NCI-H524 treated with DMSO at 0.1 percent for 48 hours (cell line): ENCODE results near the gene NCK1.
"Not testable (repeated sequence)": the region's sequence is repeated elsewhere in the genome, so short reads cannot be mapped to it uniquely, and the experiment has no call there.

Experiments used
- DNase-seq: peaks from one replicate; lab custom pipeline; 2025; lab: John Stamatoyannopoulos, UW

The NCK1 gene

GRCh38 chr3:136862617-136863322, 762 bp downstream of the NCK1 start:
- peak; percentile 53 for DNase-seq

- DNase-seq = no peak
Measured at GRCh38 chr3:136869282-136869681, 7.3 kb downstream of the NCK1 start.

- DNase-seq = not testable (repeated sequence)
Measured at GRCh38 chr3:136872258-136872657, 10.2 kb downstream of the NCK1 start.

DNA sequence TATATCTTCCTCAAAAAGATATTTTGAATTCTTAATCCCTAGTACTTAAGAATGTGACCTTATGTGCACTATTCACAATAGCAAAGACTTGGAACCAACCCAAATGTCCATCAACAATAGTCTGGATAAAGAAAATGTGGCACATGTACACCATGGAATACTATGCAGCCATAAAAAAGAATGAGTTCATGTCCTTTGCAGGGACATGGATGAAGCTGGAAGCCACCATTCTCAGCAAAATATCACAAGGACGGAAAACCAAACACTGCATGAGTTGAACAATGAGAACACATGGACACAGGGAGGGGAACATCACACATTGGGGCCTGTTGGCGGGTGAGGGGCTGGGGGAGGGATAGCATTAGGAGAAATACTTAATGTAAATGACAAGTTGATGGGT, 17.5 kb downstream of the NCK1 start:
- DNase-seq = not testable (repeated sequence)

GRCh38 chr3:136882571-136882970, 20.6 kb downstream of the NCK1 start:
- DNase-seq = peak; percentile 42

DNA sequence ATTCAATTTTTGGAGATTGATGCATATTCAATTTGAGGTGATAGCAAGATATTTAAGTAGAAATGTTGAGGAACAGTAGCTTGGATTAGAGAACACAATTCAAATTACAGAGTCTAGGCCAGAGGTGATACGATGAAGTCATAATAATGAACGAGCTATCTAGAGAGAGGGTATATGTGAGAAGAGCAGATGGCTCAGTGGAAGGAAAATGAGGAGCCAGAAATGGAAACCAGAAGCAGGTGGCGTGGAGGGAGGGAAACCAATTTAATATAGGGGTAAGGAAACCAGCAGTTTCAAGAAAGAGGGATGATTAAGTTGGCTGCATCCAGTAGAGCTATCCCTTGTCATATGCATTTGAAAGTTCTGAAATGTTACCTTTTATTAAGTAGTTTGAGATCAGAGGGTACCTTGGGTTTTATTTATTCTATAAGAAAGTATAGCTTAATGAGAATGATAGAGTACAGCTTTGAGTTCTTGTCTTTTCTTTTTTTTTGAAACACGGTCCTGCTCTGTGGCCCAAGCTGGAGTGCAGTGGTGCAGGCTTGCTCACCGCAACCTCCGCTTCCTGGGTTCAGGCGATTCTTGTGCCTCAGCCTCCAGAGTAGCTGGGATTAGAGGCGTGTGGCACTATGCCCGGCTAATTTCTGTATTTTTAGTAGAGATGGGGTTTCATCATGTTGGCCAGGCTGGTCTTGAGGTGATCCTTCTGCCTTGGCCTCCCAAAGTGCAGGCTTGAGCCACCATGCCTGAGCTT, 22.1 kb downstream of the NCK1 start:
- peak; percentile 94 for DNase-seq

- DNase-seq = no peak
Measured at GRCh38 chr3:136885357-136886213, 23.6 kb downstream of the NCK1 start.

- DNase-seq = no peak
Measured at GRCh38 chr3:136889947-136890346, 27.9 kb downstream of the NCK1 start.

GRCh38 chr3:136891934-136892855, 30.2 kb downstream of the NCK1 start:
- DNase-seq = no peak

GRCh38 chr3:136893848-136894443, 31.9 kb downstream of the NCK1 start:
- no peak for DNase-seq

DNA sequence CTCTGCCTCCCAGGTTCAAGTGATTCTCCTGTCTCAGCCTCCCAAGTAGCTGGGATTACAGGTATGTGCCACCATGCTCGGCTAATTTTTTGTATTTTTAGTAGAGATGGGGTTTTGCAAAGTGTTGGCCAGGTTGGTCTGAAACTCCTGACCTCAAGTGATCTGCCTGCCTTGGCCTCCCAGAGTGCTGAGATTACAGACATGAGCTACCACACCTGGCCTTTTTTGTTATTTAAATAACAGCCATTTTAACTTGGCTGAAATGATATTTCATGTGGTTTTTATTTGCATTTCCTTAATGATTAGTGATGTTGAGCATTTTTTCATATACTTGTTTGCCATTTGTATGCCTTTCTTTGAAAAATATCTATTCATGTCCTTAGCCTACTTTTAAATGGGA, 35.2 kb downstream of the NCK1 start:
- DNase-seq = not testable (repeated sequence)

- DNase-seq = no peak
Measured at GRCh38 chr3:136898549-136898948, 36.5 kb downstream of the NCK1 start.

DNA sequence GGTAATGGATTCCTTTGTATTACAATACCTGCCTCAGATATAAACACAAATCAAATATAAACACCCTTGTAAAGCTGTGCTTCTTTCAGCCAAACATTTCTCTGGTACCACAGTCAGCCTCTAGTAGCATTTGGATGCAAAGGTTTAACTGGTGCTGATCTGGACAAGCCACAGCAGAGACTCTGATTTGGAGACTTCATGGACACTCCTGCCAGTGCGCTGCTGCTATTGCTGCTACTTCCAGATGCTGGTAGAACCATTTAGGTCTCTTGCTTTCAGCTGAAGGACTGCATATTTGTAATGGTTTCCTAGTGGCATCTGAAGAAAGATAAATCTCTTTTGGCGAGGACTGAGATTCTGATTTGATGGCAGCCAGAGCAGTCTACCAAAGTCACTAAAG, 36.9 kb downstream of the NCK1 start:
- DNase-seq = no peak

DNA sequence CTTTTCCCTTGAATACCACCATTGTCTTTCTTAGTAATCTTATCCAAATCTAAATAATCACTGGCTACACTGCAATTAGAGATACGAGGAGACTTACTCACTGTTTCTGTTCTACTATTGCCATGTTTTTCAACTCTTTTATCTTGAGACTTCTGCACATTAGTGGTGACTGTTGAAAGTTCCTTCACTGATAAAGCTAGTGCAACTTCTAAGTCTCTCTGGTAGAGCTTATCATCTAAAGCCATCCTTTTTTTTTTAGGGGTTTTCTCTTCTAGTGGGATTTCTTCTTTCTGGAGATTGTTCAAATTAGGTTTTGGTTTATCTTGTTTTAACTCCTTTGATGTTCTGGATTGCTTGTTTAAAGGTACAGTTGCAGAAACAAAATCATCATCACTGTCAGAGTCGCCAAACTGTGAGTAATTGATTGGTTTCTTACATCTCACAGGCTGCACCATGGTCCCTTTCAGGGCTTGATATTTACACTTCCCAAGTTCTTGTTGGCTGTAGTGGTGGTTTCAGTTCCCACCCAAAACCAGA, 37.7 kb downstream of the NCK1 start:
- DNase-seq = no peak

- not testable (repeated sequence) for DNase-seq
Measured at GRCh38 chr3:136900694-136901093, 38.7 kb downstream of the NCK1 start.

GRCh38 chr3:136901391-136901790, 39.4 kb downstream of the NCK1 start:
- no peak for DNase-seq

DNA sequence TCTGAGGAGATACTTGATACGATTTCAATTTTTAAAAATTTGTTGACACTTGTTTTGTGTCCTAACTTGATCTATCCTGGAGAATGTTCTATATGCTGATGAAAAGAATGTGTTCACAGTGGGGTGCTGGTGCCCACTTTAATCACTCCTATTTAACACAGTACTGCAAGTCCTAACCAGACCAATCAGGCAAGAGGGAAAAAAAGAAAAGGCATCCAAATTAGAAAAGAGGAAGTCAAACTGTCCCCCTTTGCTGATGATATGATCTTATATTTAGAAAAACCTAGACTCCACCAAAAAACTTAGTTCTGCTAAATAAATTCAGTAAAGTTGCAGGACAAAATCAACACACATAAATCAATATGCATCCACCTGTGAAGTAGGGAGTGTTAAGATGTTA, 40.5 kb downstream of the NCK1 start:
- not testable (repeated sequence) for DNase-seq

GRCh38 chr3:136903899-136904298, 41.9 kb downstream of the NCK1 start:
- DNase-seq = no peak

GRCh38 chr3:136904746-136905145, 42.7 kb downstream of the NCK1 start:
- no peak for DNase-seq

- no peak for DNase-seq
Measured at GRCh38 chr3:136905549-136905948, 43.5 kb downstream of the NCK1 start.

- no peak for DNase-seq
Measured at GRCh38 chr3:136906725-136907124, 44.7 kb downstream of the NCK1 start.
